Subcutaneous adipose tissue (tissue), 4 donors: ENCODE data around the gene SSH3. TPM values are rescaled to one million over a fixed set of nuclear protein-coding genes. Genes with fewer than 3 reads are reported as not detected.

Source experiments
- total RNA-seq, 4 donors: library from RNA; depleted of rRNA; stranded (reverse); fragments of >200 nt; gene quantifications; one replicate each; pipeline ENCODE4 v1.1.0, GENCODE V29; 2016
- TF ChIP-seq, protein P1 (sequence below): fragments of 450-650 bp; IDR thresholded peaks from one replicate; pipeline ENCODE4 v1.5.1; 2016; ENCODE audit warnings: low read depth, mild to moderate bottlenecking, control low read depth, antibody characterized with exemption, moderate library complexity

Gene SSH3
- total RNA-seq, 4 donors from 2014 or later = 11.9 to 43.2 (median 37.2) TPM

DNA sequence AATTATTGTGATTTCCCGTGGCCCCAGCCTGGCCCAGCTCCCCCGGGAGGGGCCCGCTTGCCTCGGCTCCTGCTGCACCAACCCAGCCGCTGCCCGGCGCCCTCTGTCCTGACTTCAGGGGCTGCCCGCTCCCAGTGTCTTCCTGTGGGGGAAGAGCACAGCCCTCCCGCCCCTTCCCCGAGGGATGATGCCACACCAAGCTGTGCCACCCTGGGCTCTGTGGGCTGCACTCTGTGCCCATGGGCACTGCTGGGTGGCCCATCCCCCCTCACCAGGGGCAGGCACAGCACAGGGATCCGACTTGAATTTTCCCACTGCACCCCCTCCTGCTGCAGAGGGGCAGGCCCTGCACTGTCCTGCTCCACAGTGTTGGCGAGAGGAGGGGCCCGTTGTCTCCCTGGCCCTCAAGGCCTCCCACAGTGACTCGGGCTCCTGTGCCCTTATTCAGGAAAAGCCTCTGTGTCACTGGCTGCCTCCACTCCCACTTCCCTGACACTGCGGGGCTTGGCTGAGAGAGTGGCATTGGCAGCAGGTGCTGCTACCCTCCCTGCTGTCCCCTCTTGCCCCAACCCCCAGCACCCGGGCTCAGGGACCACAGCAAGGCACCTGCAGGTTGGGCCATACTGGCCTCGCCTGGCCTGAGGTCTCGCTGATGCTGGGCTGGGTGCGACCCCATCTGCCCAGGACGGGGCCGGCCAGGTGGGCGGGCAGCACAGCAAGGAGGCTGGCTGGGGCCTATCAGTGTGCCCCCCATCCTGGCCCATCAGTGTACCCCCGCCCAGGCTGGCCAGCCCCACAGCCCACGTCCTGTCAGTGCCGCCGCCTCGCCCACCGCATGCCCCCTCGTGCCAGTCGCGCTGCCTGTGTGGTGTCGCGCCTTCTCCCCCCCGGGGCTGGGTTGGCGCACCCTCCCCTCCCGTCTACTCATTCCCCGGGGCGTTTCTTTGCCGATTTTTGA is 17.5 kb upstream of the SSH3 start:
- TF ChIP-seq, protein P1, sequence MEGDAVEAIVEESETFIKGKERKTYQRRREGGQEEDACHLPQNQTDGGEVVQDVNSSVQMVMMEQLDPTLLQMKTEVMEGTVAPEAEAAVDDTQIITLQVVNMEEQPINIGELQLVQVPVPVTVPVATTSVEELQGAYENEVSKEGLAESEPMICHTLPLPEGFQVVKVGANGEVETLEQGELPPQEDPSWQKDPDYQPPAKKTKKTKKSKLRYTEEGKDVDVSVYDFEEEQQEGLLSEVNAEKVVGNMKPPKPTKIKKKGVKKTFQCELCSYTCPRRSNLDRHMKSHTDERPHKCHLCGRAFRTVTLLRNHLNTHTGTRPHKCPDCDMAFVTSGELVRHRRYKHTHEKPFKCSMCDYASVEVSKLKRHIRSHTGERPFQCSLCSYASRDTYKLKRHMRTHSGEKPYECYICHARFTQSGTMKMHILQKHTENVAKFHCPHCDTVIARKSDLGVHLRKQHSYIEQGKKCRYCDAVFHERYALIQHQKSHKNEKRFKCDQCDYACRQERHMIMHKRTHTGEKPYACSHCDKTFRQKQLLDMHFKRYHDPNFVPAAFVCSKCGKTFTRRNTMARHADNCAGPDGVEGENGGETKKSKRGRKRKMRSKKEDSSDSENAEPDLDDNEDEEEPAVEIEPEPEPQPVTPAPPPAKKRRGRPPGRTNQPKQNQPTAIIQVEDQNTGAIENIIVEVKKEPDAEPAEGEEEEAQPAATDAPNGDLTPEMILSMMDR = no peak

DNA sequence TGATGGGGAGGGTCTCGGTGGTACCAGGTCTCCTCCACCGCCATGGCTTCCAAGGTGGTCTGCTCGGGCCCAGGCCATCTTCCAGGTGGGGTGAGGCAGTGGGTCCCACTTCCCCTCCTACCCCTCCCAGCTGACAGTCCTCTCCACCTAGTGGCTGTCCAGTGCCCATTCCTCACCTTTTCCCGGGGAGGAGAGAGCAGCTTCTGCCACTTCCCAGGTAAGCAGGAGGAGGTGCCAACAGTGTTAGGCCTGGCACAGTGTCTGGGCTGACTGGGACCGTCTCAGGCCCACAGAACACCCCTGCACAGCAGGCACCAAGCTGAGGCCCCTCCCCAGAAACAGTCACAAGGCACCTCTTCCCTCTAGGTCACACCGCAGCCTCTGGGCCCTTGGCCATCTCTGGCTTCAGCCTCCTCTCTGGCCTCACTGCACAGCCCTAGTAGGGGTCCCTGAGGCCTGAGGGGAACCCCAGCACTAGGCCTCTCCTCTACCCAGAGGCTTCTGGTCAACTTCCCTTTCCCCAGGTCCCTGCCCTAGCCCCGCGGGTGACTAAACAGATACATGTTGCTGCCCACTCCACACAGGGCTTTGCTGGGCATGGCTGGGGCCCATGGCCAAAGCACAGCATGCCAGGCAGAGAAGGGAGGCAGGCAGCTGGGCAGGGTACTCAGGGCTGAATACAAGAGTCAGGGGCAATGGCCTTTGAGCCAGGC is 16.6 kb upstream of the SSH3 start:
- TF ChIP-seq, protein P1 = no peak

DNA sequence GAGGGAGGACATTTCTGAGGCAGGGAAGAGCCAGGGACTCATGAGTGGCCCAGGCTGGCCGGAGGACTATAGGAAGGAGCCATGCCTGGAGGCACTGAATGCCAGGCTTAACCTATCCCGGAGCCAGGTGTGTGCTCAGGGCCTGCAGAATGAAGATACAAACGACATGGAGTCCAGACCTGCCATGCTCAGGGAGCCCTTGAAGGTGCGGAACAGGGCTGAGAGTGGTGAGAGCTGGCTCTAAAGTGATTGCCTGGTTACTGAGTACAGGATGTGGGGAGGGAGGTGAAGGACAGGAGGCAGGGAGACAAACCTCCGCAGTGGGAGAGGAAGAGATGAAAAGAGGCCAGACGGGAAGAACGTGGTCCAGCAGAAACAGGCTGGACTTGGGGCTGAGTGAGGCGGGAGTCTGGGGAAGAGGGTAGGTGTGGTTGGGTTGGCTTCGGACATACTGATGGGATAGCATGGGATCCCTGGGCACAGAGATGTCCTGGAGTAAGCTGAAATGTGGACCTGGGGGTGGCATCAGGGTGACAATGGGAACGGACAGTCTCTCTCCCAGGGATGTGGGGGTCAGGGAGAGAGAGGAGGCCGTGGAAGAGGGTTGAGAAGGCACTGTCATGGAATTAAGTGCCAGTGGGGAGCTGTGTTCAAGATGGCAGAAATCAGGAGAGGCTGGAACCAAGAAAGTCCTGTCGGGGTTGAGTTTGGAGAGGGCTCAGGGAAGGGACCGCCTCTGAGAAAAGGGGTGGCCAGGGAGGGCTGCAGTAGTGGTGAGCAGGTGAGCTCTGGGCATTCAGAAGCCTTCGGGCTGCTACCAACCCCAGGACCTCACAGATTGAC is 15.8 kb upstream of the SSH3 start:
- TF ChIP-seq, protein P1 = no peak

DNA sequence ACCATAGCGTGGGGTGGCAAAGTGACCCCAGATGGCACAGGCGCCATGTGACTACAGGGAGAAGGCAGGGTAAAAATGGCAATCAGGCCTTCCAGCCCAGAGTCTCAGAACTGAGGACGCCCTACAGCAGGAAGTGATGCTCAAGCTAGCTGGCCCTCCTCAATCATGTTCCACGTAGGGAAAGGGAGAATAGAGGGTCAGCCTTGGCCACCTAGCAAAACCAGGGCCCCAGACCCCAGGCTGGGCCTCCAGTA is 15.2 kb upstream of the SSH3 start:
- TF ChIP-seq, protein P1 = no peak

DNA sequence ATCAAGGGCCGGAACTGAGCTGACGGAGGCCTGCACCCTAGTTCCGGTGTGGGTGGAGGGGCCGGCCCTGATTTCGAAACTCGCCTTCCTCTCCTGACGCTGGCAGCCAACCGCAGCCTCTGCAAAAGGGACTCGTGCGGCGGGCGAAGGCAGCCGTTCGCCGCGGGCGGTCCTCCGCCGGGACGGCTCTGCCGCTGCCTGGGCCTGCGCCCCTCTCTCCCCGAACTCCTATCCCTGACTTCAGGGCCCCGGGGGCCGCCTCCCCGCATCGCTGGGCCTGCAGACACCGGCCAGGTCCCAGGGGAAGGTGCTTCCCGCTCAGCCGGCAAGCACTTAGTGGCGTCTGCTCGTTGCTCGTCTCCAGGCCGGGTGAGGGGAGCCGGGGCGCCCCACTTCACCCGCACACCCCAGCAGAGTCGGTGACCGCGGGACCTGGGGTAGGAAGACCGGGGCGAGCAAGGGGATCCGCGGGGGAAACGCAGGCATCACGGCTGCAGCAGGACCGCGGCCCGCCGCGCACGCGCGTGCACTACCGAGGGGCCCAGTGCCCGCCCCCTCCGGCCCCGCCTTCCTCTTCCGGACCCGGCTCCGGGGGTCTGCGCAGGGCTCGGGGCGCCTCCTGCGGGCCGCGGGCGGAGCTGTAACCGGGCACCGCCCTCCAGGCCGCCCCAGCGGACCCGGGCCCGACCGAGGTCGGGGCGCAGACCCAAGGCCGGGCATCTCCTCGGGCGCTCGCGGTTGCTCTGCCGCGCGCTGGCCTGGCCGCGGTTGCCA is 14.7 kb upstream of the SSH3 start:
- TF ChIP-seq, protein P1 = no peak

DNA sequence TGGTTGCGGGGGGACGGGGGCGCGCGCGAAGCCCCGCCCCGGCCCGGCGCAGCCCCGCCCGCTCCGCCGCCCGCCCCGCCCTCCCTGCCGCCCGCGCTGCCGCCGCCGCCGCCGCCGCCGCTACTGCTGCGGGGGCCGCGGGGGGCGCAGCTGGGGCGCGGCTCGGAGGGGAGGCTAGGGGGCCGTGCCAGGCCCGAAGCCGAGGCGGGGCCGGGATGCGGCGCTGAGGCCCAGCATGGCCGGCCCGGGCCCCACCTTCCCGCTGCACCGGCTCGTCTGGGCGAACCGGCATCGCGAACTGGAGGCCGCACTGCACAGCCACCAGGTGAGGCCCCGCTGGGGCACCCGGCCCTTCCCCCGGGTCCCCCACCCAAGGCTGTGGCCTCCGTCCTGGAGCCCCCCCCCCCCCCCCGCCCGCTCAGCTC is 14.1 kb upstream of the SSH3 start, which contains the start of gene ANKRD13D:
Gene ANKRD13D, plus strand, starts transcription at position 78 of the 425 bp plus-strand sequence. Its CDS starts 158 bp downstream, at position 236.
- TF ChIP-seq, protein P1 = no peak
